NCI-H82 treated with DMSO at 0.1 percent for 48 hours (cell line): ENCODE results near the gene TRUB1.
"Not testable (repeated sequence)": the region's sequence is repeated elsewhere in the genome, so short reads cannot be mapped to it uniquely, and the experiment has no call there.

Experiments
- DNase-seq: peaks from one replicate; lab custom pipeline; 2025; ENCODE audit not compliant: unreplicated experiment; lab: John Stamatoyannopoulos, UW

Gene TRUB1

GRCh38 chr10:114923551-114923950 is 14.4 kb upstream of the TRUB1 start:
- DNase-seq, result no peak

GRCh38 chr10:114925587-114926586 is 12.1 kb upstream of the TRUB1 start:
- no peak for DNase-seq

DNA sequence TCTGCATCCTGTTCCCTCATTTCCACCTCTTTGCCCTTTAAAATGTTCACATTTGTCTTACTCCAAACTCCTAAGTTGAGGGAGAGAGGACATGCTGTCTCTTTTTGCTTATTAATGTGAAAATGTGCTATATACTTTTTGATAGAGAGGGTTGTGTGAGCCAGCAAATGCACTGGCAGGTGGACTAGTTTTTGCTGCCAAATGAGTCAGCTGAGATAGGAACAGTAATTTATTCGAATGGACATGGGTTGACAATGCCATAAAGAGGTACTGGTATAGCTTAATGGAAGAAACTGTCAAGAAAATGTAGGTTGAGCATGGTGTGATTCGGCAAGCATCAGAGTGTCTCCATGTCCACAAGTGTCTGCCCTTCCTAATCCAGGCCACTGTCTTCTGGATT is 9.2 kb upstream of the TRUB1 start:
- no peak for DNase-seq

DNA sequence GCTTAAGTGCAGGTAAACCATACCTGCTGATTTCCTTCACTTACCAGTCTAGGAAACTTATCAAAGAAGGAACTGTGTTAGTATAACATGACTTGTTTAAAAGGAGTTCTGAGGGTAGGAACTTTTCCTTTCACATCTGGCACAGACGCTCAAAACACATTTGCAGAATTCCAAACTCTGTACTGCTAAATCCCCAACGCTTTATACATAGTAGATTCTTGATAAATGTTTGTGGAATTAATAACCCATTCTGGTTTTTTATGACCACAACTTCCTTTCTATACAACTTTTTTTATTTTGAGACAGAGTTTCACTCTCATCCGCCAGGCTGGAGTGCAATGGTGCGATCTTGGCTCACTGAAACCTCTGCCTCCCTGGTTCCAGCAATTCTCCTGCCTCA is 7.7 kb upstream of the TRUB1 start:
- DNase-seq, result no peak

- DNase-seq, result no peak
Measured at GRCh38 chr10:114931072-114931679, 6.8 kb upstream of the TRUB1 start.

DNA sequence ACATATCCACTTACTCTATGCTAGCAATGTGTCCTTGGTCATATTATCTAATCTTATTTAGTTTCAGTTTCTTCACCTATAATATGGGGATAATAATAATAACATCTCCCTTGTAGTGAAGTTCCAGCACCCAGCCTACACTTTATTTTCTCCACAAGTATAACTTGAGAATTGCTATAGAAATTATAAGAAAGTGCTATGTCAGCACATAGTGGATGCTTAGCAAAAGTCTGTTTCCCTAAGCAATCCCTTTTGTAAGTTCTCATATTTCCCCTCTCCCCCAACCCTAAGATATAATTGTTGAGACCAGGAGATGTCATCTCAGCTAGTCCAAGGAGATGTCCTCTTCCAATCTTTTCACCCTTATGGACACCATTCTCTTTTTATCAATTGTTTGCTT is 5.8 kb upstream of the TRUB1 start:
- no peak for DNase-seq

DNA sequence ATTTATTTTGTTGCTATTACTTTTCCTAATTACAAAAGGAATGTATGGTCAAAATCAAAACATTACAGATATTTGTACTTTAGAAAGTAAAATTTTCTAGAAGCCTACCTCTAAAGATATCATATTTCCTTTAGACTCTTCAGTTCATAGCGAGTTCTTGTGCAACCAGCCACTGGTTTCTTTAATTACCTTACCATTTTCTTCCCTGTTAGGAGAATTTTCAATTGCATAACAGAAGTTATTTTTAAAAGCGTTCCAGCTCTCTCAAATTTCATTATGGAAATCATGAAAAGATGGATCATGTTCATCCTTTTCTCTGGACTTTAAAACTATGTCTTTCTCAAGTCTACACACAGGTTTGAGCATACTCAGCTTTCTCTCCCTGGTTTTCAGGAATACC is 5.0 kb upstream of the TRUB1 start:
- no peak for DNase-seq

DNA sequence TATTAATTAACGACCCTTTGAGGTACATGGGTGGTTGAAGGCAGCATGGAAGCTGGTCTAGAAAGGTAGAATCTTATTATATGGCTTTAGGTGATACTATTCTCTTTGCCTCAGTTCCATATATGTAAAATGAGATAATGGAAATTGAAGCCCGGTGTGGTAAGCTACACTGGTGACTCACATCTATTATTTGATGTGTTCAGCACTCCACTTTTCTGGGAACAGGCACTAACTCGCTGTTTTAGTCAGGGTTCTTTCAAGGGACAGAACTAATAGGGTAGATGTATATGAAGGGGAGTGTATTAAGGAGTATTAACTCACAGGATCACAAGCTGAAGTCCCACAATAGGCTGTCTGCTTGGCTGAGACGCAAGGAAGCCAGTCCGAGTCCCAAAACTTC is 4.4 kb upstream of the TRUB1 start:
- DNase-seq, result no peak

DNA sequence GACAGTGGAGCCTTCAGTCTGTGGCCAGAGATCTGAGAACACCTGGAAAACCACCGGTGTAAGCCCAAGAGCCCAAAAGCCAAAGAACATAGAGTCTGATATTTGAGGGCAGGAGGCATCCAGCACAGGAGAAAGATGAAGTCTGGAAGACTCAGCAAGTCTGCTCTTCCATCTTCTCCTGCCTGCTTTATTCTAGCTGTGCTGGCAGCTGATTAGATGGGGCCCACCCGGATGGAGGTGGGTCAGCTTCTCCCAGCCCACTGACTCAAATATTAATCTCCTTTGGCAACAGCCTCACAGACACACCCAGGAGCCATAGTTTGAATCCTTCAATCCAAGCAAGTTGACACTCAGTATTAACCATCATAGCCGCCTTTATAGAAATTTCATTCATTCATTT is 4.0 kb upstream of the TRUB1 start:
- DNase-seq, result not testable (repeated sequence)

- DNase-seq, result no peak
Measured at GRCh38 chr10:114938856-114939193, 830 bp downstream of the TRUB1 start.

DNA sequence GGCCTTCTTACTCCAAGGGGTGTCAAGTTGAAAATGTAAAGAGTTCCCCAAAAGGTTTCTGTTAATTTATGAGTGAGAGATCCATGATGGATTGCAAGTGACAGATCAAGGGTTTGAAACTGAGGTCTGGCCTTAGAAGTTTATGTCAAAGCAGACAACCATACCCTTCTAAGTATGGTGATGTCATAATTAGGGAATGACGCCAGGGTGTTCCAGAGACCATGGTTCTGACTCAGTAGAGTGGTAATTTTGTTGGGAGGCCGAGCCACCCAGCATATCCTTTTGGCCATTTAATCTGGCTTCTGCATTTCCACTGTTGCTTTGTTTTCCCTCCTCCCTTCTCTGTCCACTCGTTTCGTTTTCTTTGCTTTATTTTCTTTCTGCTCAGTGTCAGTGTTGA is 2.7 kb downstream of the TRUB1 start:
- DNase-seq, result no peak

DNA sequence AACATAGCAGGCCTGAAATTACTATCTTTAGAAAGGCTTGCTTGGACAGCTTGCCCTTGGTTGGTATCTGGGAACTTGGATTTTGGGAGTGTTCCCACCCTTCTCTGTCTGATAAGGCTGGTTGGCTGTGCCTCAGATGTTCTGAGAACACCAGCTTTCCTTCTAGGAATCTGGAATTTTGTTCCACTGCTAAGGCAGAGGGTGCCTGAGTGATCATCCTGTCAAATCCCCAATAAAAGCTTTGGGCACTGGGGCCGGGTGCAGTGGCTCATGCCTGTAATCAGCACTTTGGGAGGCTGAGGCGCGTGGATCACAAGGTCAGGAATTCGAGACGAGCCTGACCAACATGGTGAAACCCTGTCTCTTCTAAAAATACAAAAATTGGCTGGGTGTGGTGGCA is 5.0 kb downstream of the TRUB1 start:
- no peak for DNase-seq

GRCh38 chr10:114953047-114953446 is 15.1 kb downstream of the TRUB1 start:
- DNase-seq, result no peak

DNA sequence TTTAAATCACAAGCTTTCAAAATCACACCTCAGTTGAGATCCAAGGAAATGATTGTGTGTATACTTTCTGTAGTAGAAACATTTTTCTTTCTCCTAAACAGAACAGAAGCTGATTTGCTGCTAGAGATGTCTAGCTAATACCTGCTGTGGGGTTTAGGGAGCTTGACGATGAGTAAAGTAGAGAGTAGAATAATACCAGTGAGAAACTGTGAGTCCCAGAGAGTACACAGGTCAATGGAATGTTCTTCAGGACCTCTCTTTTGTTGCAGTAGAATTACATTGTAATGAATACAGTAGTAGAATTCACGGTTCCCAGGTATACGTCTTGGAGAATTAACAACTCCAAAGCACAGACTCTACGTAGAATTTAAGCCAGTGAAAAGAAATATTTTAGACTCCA is 18.0 kb downstream of the TRUB1 start:
- no peak for DNase-seq

DNA sequence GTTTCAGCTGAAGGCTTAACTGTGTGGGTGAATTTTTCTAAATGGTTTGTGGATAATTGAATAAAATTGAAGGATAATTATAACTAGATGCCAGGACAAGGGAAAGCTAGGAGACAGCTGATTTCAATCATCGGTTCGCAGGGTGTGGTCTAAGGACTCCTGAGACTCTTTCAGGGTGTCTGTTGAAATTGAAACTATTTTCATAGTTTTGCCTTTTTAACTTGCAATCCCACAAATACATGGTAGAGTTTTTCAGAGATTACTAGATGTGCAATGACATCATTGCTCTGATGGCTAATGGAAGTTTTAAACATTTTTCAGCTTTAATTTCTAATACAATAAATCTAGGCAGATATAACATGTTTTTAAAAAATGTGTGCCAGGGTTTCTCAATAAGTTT is 18.5 kb downstream of the TRUB1 start:
- no peak for DNase-seq

GRCh38 chr10:114957122-114957521 is 19.1 kb downstream of the TRUB1 start:
- DNase-seq, result no peak

- DNase-seq, result no peak
Measured at GRCh38 chr10:114957673-114958072, 19.7 kb downstream of the TRUB1 start.

DNA sequence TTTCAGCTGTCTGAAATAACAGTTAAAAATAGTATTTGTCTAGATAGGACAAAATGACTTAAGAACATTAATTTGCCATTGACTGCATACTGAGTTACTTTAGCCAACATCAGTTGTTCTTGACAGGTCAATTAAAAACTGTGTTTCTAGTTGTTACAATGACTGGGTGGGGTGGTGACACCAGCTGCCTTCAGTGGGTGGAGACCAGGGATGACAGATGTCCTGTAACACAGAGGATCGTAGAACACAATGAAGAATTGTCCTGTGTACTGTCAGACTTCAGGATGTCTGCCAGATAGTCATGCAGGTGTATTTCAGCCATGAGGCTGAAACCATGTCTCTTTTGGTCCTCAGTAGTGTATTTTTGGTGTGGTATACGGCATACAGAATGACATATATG is 24.4 kb downstream of the TRUB1 start:
- DNase-seq, result no peak

DNA sequence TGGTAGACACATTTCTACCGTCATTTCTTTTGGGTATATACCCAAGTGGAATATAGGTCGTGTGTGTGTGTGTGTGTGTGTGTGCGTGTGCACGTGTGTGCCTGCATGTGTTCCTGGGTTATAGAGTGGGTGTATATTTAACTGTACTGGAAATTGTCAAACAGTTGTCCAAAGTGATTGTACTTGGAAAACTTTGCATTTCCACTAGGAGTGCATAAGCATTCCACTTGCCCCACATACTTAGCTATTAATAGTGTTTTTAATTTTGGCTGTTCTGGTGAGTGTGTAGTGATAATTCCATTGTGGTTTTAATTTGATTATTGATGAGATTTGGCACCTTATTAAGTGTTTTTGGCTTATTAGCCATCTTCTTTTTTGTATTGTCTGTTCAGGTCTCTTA is 25.9 kb downstream of the TRUB1 start:
- no peak for DNase-seq

DNA sequence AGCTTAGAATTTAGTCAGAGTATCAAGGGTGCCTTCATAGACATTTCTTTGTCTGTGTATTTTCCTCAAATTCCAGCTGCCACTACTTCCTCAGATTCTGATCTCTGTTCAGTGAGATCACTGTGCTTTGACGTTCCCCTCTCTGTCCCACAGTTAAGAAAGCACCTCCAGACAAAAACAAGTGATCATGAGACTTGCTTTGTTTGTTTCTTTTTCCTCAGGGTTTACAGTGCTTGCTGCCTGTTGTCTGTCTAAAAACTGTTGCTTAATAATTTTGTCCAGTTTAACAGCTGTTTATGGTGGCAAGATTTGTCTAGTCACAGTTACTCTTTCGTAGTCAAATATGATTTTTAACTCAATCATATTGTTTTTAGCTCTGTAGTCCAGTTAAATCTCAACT is 29.1 kb downstream of the TRUB1 start:
- DNase-seq, result no peak

- peak; percentile 2 for DNase-seq
Measured at GRCh38 chr10:114970515-114970914, 32.5 kb downstream of the TRUB1 start.

- no peak for DNase-seq
Measured at GRCh38 chr10:114973306-114973705, 35.3 kb downstream of the TRUB1 start.

- no peak for DNase-seq
Measured at GRCh38 chr10:114973997-114974396, 36.0 kb downstream of the TRUB1 start.
